ENCODE measurements around the gene IGFL4. TPM values are rescaled to one million over a fixed set of nuclear protein-coding genes. Genes with fewer than 3 reads are reported as not detected.

Gene IGFL4
- total and polyA plus RNA-seq, 2 of the 4 experiments (the other 2 are of a cell fraction) = not detected

GRCh38 chr19:46052896-46053295 lies 12.1 kb upstream of the IGFL4 start:
- no peaks in the 10 kb centered on the region for H4K20me1 ChIP-seq (ENCODE audit: insufficient read depth, low read length)
- no peak overlapping the region for H4K91ac ChIP-seq (ENCODE audit: insufficient read depth, low read depth, low read length)
- CTCF ChIA-PET = no interaction called here
- H2AFZ ChIP-seq (replicated peaks; ENCODE audit: low read length, poor library complexity) = no peak overlapping the region
- 19% methylated on average over 2 of the region's 4 CpGs; no CpG with 5 or more reads in 1 of the 2 experiments for WGBS, 2 experiments (ENCODE audit: extremely low coverage in 2 of 2, insufficient read length in 1 of 2)
- ATAC-seq (ENCODE audit: low read depth) (no peak), DNase-seq (no peak)
- H2BK15ac ChIP-seq (ENCODE audit: low read depth, low read length) = no peak overlapping the region
- H3K4me2 ChIP-seq (ENCODE audit: low read depth, low read length) = no peak overlapping the region
- H3K9me1 ChIP-seq (ENCODE audit: insufficient read depth, low read length) = no peaks in the 10 kb centered on the region
- no peak overlapping the region for H3K56ac ChIP-seq (ENCODE audit: extremely low read depth, insufficient read depth, low read length)
- H4K8ac ChIP-seq (ENCODE audit: low read depth in 2 of 2, low read length in 2 of 2) = no peak overlapping the region
- no peak overlapping the region for H3K23ac ChIP-seq (ENCODE audit: low read depth, low read length)
- H3K27ac ChIP-seq (ENCODE audit: insufficient read depth, low read length) = no peak overlapping the region
- intact Hi-C loops (cut with micrococcal nuclease) = no loop called here
- H3K14ac ChIP-seq (replicated peaks; ENCODE audit: low read depth, low read length) = no peak overlapping the region
- no peak overlapping the region for H2AK9ac ChIP-seq (replicated peaks; ENCODE audit: low read depth, low read length, poor library complexity)
- no peak overlapping the region for H3K4me3 ChIP-seq (ENCODE audit: insufficient read depth, low read depth, low read length)
- in situ Hi-C loops (cut with MboI; ENCODE audit: low sequenced_read_pairs) = no loop called here
- H3K4me1 ChIP-seq (ENCODE audit: control insufficient read depth, insufficient read depth, low read length) = no peaks in the 10 kb centered on the region
- no peak overlapping the region for H2BK5ac ChIP-seq (ENCODE audit: low read depth, low read length, poor library complexity, severe bottlenecking)
- H3K9ac ChIP-seq (ENCODE audit: low read depth, low read length) = no peak overlapping the region
- dilution Hi-C loops (cut with HindIII; ENCODE audit: low sequenced_read_pairs, unreplicated experiment) = no loop called here
- no peak overlapping the region for H2BK120ac ChIP-seq (ENCODE audit: low read depth, low read length)
- TF ChIP-seq CHD1 (IDR thresholded peaks at IDR 0.05; ENCODE audit: low read depth, low read length) (no peak), CTCF (conservative IDR thresholded peaks at IDR 0.05; ENCODE audit: low read depth, low read length) (no peak), USF2 (IDR thresholded peaks at IDR 0.05; ENCODE audit: low read depth, low read length) (no peak), RAD21 (IDR thresholded peaks at IDR 0.05; ENCODE audit: low read length) (no peak), ELK1 (IDR thresholded peaks at IDR 0.05; ENCODE audit: borderline replicate concordance, low read depth, low read length) (no peak), SMC3 (IDR thresholded peaks at IDR 0.05; ENCODE audit: low read depth, low read length) (no peak), BHLHE40 (IDR thresholded peaks at IDR 0.05; ENCODE audit: low read depth, low read length) (no peak), NFE2L2 (IDR thresholded peaks at IDR 0.05; ENCODE audit: low read depth, low read length) (no peak), MXI1 (IDR thresholded peaks at IDR 0.05; ENCODE audit: borderline replicate concordance, low read depth, low read length) (no peak), RCOR1 (IDR thresholded peaks at IDR 0.05; ENCODE audit: insufficient replicate concordance, low read length) (no peak), POLR2A (IDR thresholded peaks at IDR 0.05; ENCODE audit: low read depth, low read length) (no peak), MAZ (IDR thresholded peaks at IDR 0.05; ENCODE audit: borderline replicate concordance, low read depth, low read length) (no peak), MAFK (IDR thresholded peaks at IDR 0.05; ENCODE audit: low read depth, low read length) (no peak), RFX5 (IDR thresholded peaks at IDR 0.05; ENCODE audit: low read depth, low read length) (no peak), CEBPB (IDR thresholded peaks at IDR 0.05; ENCODE audit: low read depth, low read length) (no peak), FOS (IDR thresholded peaks at IDR 0.05; ENCODE audit: low read depth, low read length) (no peak)
- no peaks in the 10 kb centered on the region for H3K79me1 ChIP-seq (ENCODE audit: low read depth in 1 of 2, low read length in 2 of 2)
- no TSS peak for BruUV-seq (replicated peaks)
- POLR2A ChIA-PET (ENCODE audit: unreplicated experiment) = no interaction called here
- H3K4ac ChIP-seq (ENCODE audit: low read depth, low read length) = no peak overlapping the region
- H4K5ac ChIP-seq (ENCODE audit: low read depth, low read length) = no peak overlapping the region
- no peak overlapping the region for H2AK5ac ChIP-seq (ENCODE audit: low read depth, low read length)
- H2BK20ac ChIP-seq (ENCODE audit: low read depth, low read length) = no peak overlapping the region
- H3K27me3 ChIP-seq (ENCODE audit: control insufficient read depth, insufficient read depth, low read length) = peaks cover 31% of the 10 kb centered on the region
- H3K18ac ChIP-seq (ENCODE audit: low read depth, low read length) = no peak overlapping the region
- no peaks in the 10 kb centered on the region for H3K36me3 ChIP-seq (ENCODE audit: control insufficient read depth, insufficient read depth, low read length)
- peaks cover 2% of the 10 kb centered on the region; the same call in 1 of the 2 replicates for H3K9me3 ChIP-seq (ENCODE audit: control insufficient read depth, insufficient read depth, low read length)
